ENCODE measurements around the gene TAF10. TPM values are rescaled to one million over a fixed set of nuclear protein-coding genes. Genes with fewer than 3 reads are reported as not detected.

Gene TAF10
- total and polyA plus RNA-seq, 2 of the 13 experiments (the other 11 are each of a cell fraction or from before 2014, with no cell fraction given), result 71.3 to 134 TPM

- TF ChIP-seq HNF4G (IDR thresholded peaks at IDR 0.05; ENCODE audit: borderline replicate concordance, low read depth, low read length), result no peak
- TF ChIP-seq HNF4G (CRISPR knock-in tag; IDR thresholded peaks at IDR 0.05; ENCODE audit: borderline replicate concordance, low read depth), result no peak; the same call in 1 of the 2 replicates
- TF ChIP-seq SRSF9 (IDR thresholded peaks at IDR 0.05; ENCODE audit: borderline replicate concordance, insufficient read depth, low read depth, low read length, poor library complexity, severe bottlenecking), result no peak
- TF ChIP-seq MYNN (CRISPR knock-in tag; IDR thresholded peaks at IDR 0.05; ENCODE audit: low read depth), result no peak
- peak; percentile 55; the same call in 1 of the 2 replicates for TF ChIP-seq ZNF235 (CRISPR knock-in tag; IDR thresholded peaks at IDR 0.05; ENCODE audit: borderline replicate concordance)
- peak; percentile 50; the same call in 1 of the 2 replicates for TF ChIP-seq NFKB2 (CRISPR knock-in tag; IDR thresholded peaks at IDR 0.05; ENCODE audit: borderline replicate concordance)
- TF ChIP-seq TBP (CRISPR knock-in tag; IDR thresholded peaks at IDR 0.05), result no peak
- no peak for TF ChIP-seq ZNF513 (CRISPR knock-in tag; conservative IDR thresholded peaks at IDR 0.05)
- TF ChIP-seq KLF9 (CRISPR knock-in tag; IDR thresholded peaks at IDR 0.05; ENCODE audit: low read depth), result no peak
- peak; percentile 90 for TF ChIP-seq ZSCAN31 (CRISPR knock-in tag; IDR thresholded peaks at IDR 0.05; ENCODE audit: low read depth)
- no peak for TF ChIP-seq HNF4A (CRISPR knock-in tag; IDR thresholded peaks at IDR 0.05)
- no peak for TF ChIP-seq CHD4 (IDR thresholded peaks at IDR 0.05; ENCODE audit: borderline replicate concordance, low read length)
- TF ChIP-seq TBX2 (CRISPR knock-in tag; IDR thresholded peaks at IDR 0.05; ENCODE audit: borderline replicate concordance), result peak; percentile 89
- no peak; the same call in 1 of the 2 replicates for TF ChIP-seq ZFP1 (CRISPR knock-in tag; IDR thresholded peaks at IDR 0.05)
- peak; percentile 76; the same call in 1 of the 2 replicates for TF ChIP-seq ZNF761 (CRISPR knock-in tag; conservative IDR thresholded peaks at IDR 0.05)
- no peak; the same call in 1 of the 2 replicates for TF ChIP-seq RNF219 (CRISPR knock-in tag; IDR thresholded peaks at IDR 0.05)
- 0 out of 2 replicates have a peak, but pooled peaks have one; percentile 28 for TF ChIP-seq ATF3 (CRISPR knock-in tag; IDR thresholded peaks at IDR 0.05)
- TF ChIP-seq SMARCE1 (IDR thresholded peaks at IDR 0.05; ENCODE audit: borderline replicate concordance), result no peak
- no peak for TF ChIP-seq GPBP1L1 (CRISPR knock-in tag; IDR thresholded peaks at IDR 0.05)
- TF ChIP-seq LCORL (IDR thresholded peaks at IDR 0.05), result no peak
- peak; percentile 71 for TF ChIP-seq LCORL (CRISPR knock-in tag; IDR thresholded peaks at IDR 0.05)
- 0 out of 2 replicates have a peak, but pooled peaks have one; percentile 52 for TF ChIP-seq ZNF879 (CRISPR knock-in tag; IDR thresholded peaks at IDR 0.05)
These were observed at the start of gene TAF10 (continued) for GRCh38 chr11:6612213-6613041.

All from HepG2 (cell line).